ENCODE results near the gene RBM27.
"Not testable (repeated sequence)": the region's sequence is repeated elsewhere in the genome, so short reads cannot be mapped to it uniquely, and the experiment has no call there.

The RBM27 gene

DNA sequence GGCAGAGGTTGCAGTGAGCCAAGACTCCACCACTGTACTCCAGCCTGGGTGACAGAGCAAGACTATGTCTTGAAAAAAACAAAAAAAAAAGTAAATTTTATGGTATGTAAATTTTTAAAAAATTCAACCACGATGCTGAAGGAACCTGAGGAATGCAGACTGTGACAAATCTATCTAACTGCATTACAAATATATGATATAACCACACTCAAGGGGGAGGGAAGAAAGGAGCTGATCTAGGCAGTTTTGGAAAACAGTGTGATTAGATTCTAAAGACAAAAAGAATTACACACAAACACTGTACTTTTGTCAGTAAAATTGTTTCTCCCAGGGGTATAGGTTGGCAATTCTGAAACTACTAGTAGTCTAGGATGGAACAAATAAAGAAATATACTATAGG, 37.9 kb upstream of the RBM27 start:
- no peaks in the 10 kb centered on the region for H3K9me3 ChIP-seq (ENCODE audit: low read length)
- no peak for TF ChIP-seq EZH2 (IDR thresholded peaks at IDR 0.05; ENCODE audit: borderline replicate concordance, low read length)
- TF ChIP-seq CTCF (IDR thresholded peaks at IDR 0.05; ENCODE audit: low read length) = no peak
- H3K4me1 ChIP-seq (ENCODE audit: insufficient read depth, low read length, severe bottlenecking) = no peaks in the 10 kb centered on the region
- no peaks in the 10 kb centered on the region for H4K20me1 ChIP-seq (ENCODE audit: insufficient read depth, low read length)
- H3K79me2 ChIP-seq (ENCODE audit: insufficient read depth, low read length) = 0 out of 2 replicates have a peak, but pooled peaks cover 3% of the 10 kb centered on the region
- H3K27me3 ChIP-seq (ENCODE audit: insufficient read depth, low read length) = no peaks in the 10 kb centered on the region
- no peak overlapping the region for H3K27ac ChIP-seq (ENCODE audit: low read depth, low read length, poor library complexity, severe bottlenecking)
- H3K4me2 ChIP-seq (ENCODE audit: low read length) = no peak overlapping the region
- H3K4me3 ChIP-seq (ENCODE audit: low read depth, low read length, poor library complexity, severe bottlenecking) = no peak overlapping the region
- H3K36me3 ChIP-seq (ENCODE audit: insufficient read depth, low read length) = peaks cover 92% of the 10 kb centered on the region
- H3F3A ChIP-seq (ENCODE audit: insufficient read depth, low read length) = no peaks in the 10 kb centered on the region
- H3K9ac ChIP-seq (ENCODE audit: low read length) = no peak overlapping the region
- no peaks in the 10 kb centered on the region for H3K9me2 ChIP-seq (ENCODE audit: low read depth, low read length)
- no peak overlapping the region for H2AFZ ChIP-seq (ENCODE audit: low read length)

DNA sequence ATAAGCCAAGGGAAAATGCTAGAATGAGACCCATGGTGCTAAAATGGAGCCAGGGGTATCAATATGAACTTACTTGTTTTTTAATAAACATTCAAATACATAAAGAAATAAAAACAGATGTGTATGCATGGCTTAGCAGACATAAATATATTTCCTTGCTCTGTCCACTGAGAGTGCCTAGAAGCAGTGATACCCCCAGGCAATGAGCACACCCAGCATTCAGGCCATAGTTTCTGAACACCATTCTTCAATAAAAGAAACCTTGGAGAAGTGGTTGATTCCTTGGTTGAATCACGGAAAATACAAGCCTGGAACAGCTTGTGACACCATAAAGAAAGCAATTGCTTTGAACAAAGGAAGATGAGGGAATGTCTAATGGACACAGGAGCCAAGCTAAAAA, 37.5 kb upstream of the RBM27 start:
- TF ChIP-seq CTCF (IDR thresholded peaks at IDR 0.05; ENCODE audit: low read length) = no peak
- TF ChIP-seq EZH2 (IDR thresholded peaks at IDR 0.05; ENCODE audit: borderline replicate concordance, low read length) = no peak
- Histone ChIP-seq H3K9me3 (ENCODE audit: low read length) (no peaks in the 10 kb centered on the region), H4K20me1 (ENCODE audit: insufficient read depth, low read length) (no peaks in the 10 kb centered on the region), H2AFZ (ENCODE audit: low read length) (no peak overlapping the region), H3K9me2 (ENCODE audit: low read depth, low read length) (no peaks in the 10 kb centered on the region), H3F3A (ENCODE audit: insufficient read depth, low read length) (no peaks in the 10 kb centered on the region), H3K27ac (ENCODE audit: low read depth, low read length, poor library complexity, severe bottlenecking) (no peak overlapping the region), H3K27me3 (ENCODE audit: insufficient read depth, low read length) (no peaks in the 10 kb centered on the region), H3K4me3 (ENCODE audit: low read depth, low read length, poor library complexity, severe bottlenecking) (no peak overlapping the region), H3K79me2 (ENCODE audit: insufficient read depth, low read length) (0 out of 2 replicates have a peak, but pooled peaks cover 3% of the 10 kb centered on the region), H3K36me3 (ENCODE audit: insufficient read depth, low read length) (peaks cover 93% of the 10 kb centered on the region), H3K9ac (ENCODE audit: low read length) (no peak overlapping the region), H3K4me2 (ENCODE audit: low read length) (no peak overlapping the region), H3K4me1 (ENCODE audit: insufficient read depth, low read length, severe bottlenecking) (no peaks in the 10 kb centered on the region)

- no peaks in the 10 kb centered on the region for H3K9me3 ChIP-seq (ENCODE audit: low read length)
- no peaks in the 10 kb centered on the region for H3K27me3 ChIP-seq (ENCODE audit: insufficient read depth, low read length)
- peaks cover 81% of the 10 kb centered on the region for H3K36me3 ChIP-seq (ENCODE audit: insufficient read depth, low read length)
- 0 out of 2 replicates have a peak, but pooled peaks cover 10% of the 10 kb centered on the region for H3K79me2 ChIP-seq (ENCODE audit: insufficient read depth, low read length)
- no peak overlapping the region for H3K4me2 ChIP-seq (ENCODE audit: low read length)
- no peak overlapping the region for H2AFZ ChIP-seq (ENCODE audit: low read length)
- no peak overlapping the region for H3K27ac ChIP-seq (ENCODE audit: low read depth, low read length, poor library complexity, severe bottlenecking)
- H3F3A ChIP-seq (ENCODE audit: insufficient read depth, low read length) = no peaks in the 10 kb centered on the region
- no peak for TF ChIP-seq EZH2 (IDR thresholded peaks at IDR 0.05; ENCODE audit: borderline replicate concordance, low read length)
- no peak for TF ChIP-seq CTCF (IDR thresholded peaks at IDR 0.05; ENCODE audit: low read length)
- H3K4me3 ChIP-seq (ENCODE audit: low read depth, low read length, poor library complexity, severe bottlenecking) = no peak overlapping the region
- H3K4me1 ChIP-seq (ENCODE audit: insufficient read depth, low read length, severe bottlenecking) = peaks cover 13% of the 10 kb centered on the region
- no peak overlapping the region for H3K9ac ChIP-seq (ENCODE audit: low read length)
- no peaks in the 10 kb centered on the region for H4K20me1 ChIP-seq (ENCODE audit: insufficient read depth, low read length)
- no peaks in the 10 kb centered on the region for H3K9me2 ChIP-seq (ENCODE audit: low read depth, low read length)
Observed at GRCh38 chr5:146169076-146169475, 34.3 kb upstream of the RBM27 start.

DNA sequence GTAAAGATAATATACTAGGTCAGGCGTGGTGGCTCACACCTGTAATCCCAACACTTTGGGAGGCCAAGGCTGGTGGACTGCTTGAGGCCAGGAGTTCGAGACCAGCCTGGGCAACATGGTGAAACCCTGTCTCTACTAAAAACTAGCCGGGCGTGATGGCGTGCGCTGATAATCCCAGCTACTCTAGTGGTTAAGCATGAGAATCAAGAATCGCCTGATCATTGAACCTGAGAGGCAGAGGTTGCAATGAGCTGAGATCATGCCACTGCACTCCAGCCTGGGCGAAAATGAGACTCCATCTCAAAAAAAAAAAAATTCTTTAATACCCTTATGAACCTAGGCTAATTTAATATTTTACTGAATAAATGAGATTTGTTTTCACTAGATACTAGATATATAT, 30.4 kb upstream of the RBM27 start:
- not testable (repeated sequence) for H3K4me2 ChIP-seq (ENCODE audit: low read length); H3K27me3 ChIP-seq (ENCODE audit: insufficient read depth, low read length); H3K4me3 ChIP-seq (ENCODE audit: low read depth, low read length, poor library complexity, severe bottlenecking); H4K20me1 ChIP-seq (ENCODE audit: insufficient read depth, low read length); H3K9me3 ChIP-seq (ENCODE audit: low read length); H2AFZ ChIP-seq (ENCODE audit: low read length); H3K9ac ChIP-seq (ENCODE audit: low read length); H3F3A ChIP-seq (ENCODE audit: insufficient read depth, low read length); H3K9me2 ChIP-seq (ENCODE audit: low read depth, low read length)
- Histone ChIP-seq H3K27ac (ENCODE audit: low read depth, low read length, poor library complexity, severe bottlenecking) (peak overlapping the region; percentile 78), H3K36me3 (ENCODE audit: insufficient read depth, low read length) (peaks cover 72% of the 10 kb centered on the region), H3K79me2 (ENCODE audit: insufficient read depth, low read length) (0 out of 2 replicates have a peak, but pooled peaks cover 12% of the 10 kb centered on the region), H3K4me1 (ENCODE audit: insufficient read depth, low read length, severe bottlenecking) (peaks cover 18% of the 10 kb centered on the region)

Measured in OCI-LY1 (cell line).